PC-9 (cell line): ENCODE data around the gene PRKG1. TPM values are rescaled to one million over a fixed set of nuclear protein-coding genes. Genes with fewer than 3 reads are reported as not detected.

Experiments
- BruUV-seq: library from RNA; stranded (reverse); fragments of 400-500 nt; replicated peaks from 2 replicates; lab custom pipeline; 2021; lab: Mats Ljungman, UMichigan
- CTCF ChIA-PET: fragments of 300-600 bp; sonication (Branson Sonifier 250); formaldehyde crosslinking; loops from one replicate; lab custom pipeline; 2022; ENCODE audit warnings: antibody characterized with exemption; lab: Charles Lee
- POLR2A ChIA-PET: fragments of 300-600 bp; sonication (Branson Sonifier 250); formaldehyde crosslinking; loops from one replicate; lab custom pipeline; 2022; ENCODE audit warnings: antibody characterized with exemption; ENCODE audit not compliant: unreplicated experiment; lab: Charles Lee
- DNase-seq, 2 experiments: peaks; one replicate each; pipeline versions ENCODE4 v3.0.0 to v3.0.0-alpha.2; 2015 to 2022; ENCODE audit warnings: mixed read lengths in 1 of 2
- H2AFZ ChIP-seq: fragments of 200-600 bp; sonication (generic); 2 replicates; pipeline ENCODE4 v1.8.1; 2017; ENCODE audit warnings: antibody characterized with exemption
- H3F3A ChIP-seq: fragments of 200-600 bp; sonication (generic); 2 replicates; pipeline ENCODE4 v1.8.1; 2017; ENCODE audit warnings: antibody characterized with exemption, mild to moderate bottlenecking, low read depth; ENCODE audit not compliant: insufficient read depth
- H3K27ac ChIP-seq: fragments of 200-600 bp; sonication (generic); 2 replicates; pipeline ENCODE4 v1.6.1; 2016; ENCODE audit warnings: mixed run types
- H3K27me3 ChIP-seq: fragments of 200-600 bp; sonication (generic); 2 replicates; pipeline ENCODE4 v1.6.1; 2016; ENCODE audit warnings: low read depth, mixed run types; ENCODE audit not compliant: insufficient read depth
- H3K36me3 ChIP-seq: fragments of 200-600 bp; sonication (generic); 2 replicates; pipeline ENCODE4 v1.6.1; 2016; ENCODE audit warnings: low read depth, mixed run types
- H3K4me1 ChIP-seq: fragments of 200-600 bp; sonication (generic); replicated peaks from 2 replicates; pipeline ENCODE4 v1.6.1; 2016; ENCODE audit warnings: mixed run types; ENCODE audit not compliant: insufficient read depth
- H3K4me2 ChIP-seq: fragments of 200-600 bp; sonication (generic); 2 replicates; pipeline ENCODE4 v1.6.1; 2017; ENCODE audit warnings: mixed run types
- H3K4me3 ChIP-seq: fragments of 200-600 bp; sonication (generic); 2 replicates; pipeline ENCODE4 v1.6.1; 2016; ENCODE audit warnings: mixed run types
- H3K79me2 ChIP-seq: fragments of 200-600 bp; sonication (generic); 2 replicates; pipeline ENCODE4 v1.6.1; 2017; ENCODE audit warnings: low read depth, mixed run types
- H3K9me2 ChIP-seq: fragments of 200-600 bp; sonication (generic); 2 replicates; pipeline ENCODE4 v1.8.1; 2017; ENCODE audit warnings: mild to moderate bottlenecking; ENCODE audit not compliant: insufficient read depth
- H3K9me3 ChIP-seq: fragments of 200-600 bp; sonication (generic); 2 replicates; pipeline ENCODE4 v1.8.1; 2016; ENCODE audit warnings: low read depth; ENCODE audit not compliant: insufficient read depth
- H4K20me1 ChIP-seq: fragments of 200-600 bp; sonication (generic); 2 replicates; pipeline ENCODE4 v1.8.1; 2017; ENCODE audit not compliant: insufficient read depth
- CTCF ChIP-seq: fragments of 200-600 bp; sonication (generic); conservative IDR thresholded peaks from 2 replicates; pipeline ENCODE4 v1.6.1; 2017; ENCODE audit warnings: mixed run types, antibody characterized with exemption, mild to moderate bottlenecking, moderate library complexity
- EZH2 ChIP-seq: fragments of 200-600 bp; sonication (generic); IDR thresholded peaks from 2 replicates; pipeline ENCODE4 v1.8.0; 2017; ENCODE audit warnings: antibody characterized with exemption, low read depth
- intact Hi-C: fragments of 100-400 bp; cut with micrococcal nuclease; formaldehyde crosslinking; loops from one replicate; pipeline ENCODE4 v1.10.0; 2022; ENCODE audit not compliant: unreplicated experiment
- total RNA-seq: library from RNA; stranded (reverse); gene quantifications from 2 replicates; pipeline ENCODE4 v1.2.3, GENCODE V29; 2021

PRKG1 gene
- total RNA-seq, 1 experiment from 2014 or later = 0.70 TPM

GRCh38 chr10:52019077-52019555, 944.8 kb downstream of the PRKG1 start:
- H3K4me1 ChIP-seq = no peaks in the 10 kb centered on the region
- no peaks in the 10 kb centered on the region for H4K20me1 ChIP-seq
- no peak overlapping the region for H3K27ac ChIP-seq
- BruUV-seq = no TSS peak
- H3F3A ChIP-seq = no peaks in the 10 kb centered on the region
- H3K4me3 ChIP-seq = no peak overlapping the region
- no peak overlapping the region for H3K4me2 ChIP-seq
- no peaks in the 10 kb centered on the region for H3K9me2 ChIP-seq
- intact Hi-C loops = no loop called here
- no peak for DNase-seq
- H3K36me3 ChIP-seq = no peaks in the 10 kb centered on the region
- H3K79me2 ChIP-seq = no peaks in the 10 kb centered on the region
- H3K27me3 ChIP-seq = no peaks in the 10 kb centered on the region
- no peak overlapping the region for H2AFZ ChIP-seq
- H3K9me3 ChIP-seq = no peaks in the 10 kb centered on the region; the same call in 1 of the 2 replicates
- TF ChIP-seq CTCF = no peak
- TF ChIP-seq EZH2 = no peak
- ChIA-PET POLR2A (no interaction called here), CTCF (no interaction called here)

GRCh38 chr10:52019656-52020055, 945.4 kb downstream of the PRKG1 start:
- no peak for DNase-seq
- ChIA-PET CTCF (no interaction called here), POLR2A (no interaction called here)
- Histone ChIP-seq H2AFZ (no peak overlapping the region), H3K4me3 (no peak overlapping the region), H3K4me2 (no peak overlapping the region), H3K27me3 (no peaks in the 10 kb centered on the region), H3K27ac (no peak overlapping the region), H3K9me3 (no peaks in the 10 kb centered on the region; the same call in 1 of the 2 replicates), H3K4me1 (no peaks in the 10 kb centered on the region), H3K36me3 (no peaks in the 10 kb centered on the region), H3K9me2 (no peaks in the 10 kb centered on the region), H3F3A (no peaks in the 10 kb centered on the region), H4K20me1 (no peaks in the 10 kb centered on the region), H3K79me2 (no peaks in the 10 kb centered on the region)
- intact Hi-C loops = no loop called here
- no TSS peak for BruUV-seq
- TF ChIP-seq CTCF (no peak), EZH2 (no peak)

- TF ChIP-seq EZH2 (no peak), CTCF (no peak)
- H3K4me1 ChIP-seq = no peaks in the 10 kb centered on the region
- no peak overlapping the region for H2AFZ ChIP-seq
- no peak for DNase-seq
- H3K79me2 ChIP-seq = no peaks in the 10 kb centered on the region
- H3F3A ChIP-seq = no peaks in the 10 kb centered on the region
- no peak overlapping the region for H3K27ac ChIP-seq
- no peaks in the 10 kb centered on the region; the same call in 1 of the 2 replicates for H3K9me3 ChIP-seq
- no peaks in the 10 kb centered on the region for H4K20me1 ChIP-seq
- intact Hi-C loops = no loop called here
- ChIA-PET POLR2A (no interaction called here), CTCF (no interaction called here)
- no peaks in the 10 kb centered on the region for H3K36me3 ChIP-seq
- no peaks in the 10 kb centered on the region for H3K27me3 ChIP-seq
- no peaks in the 10 kb centered on the region for H3K9me2 ChIP-seq
- H3K4me3 ChIP-seq = no peak overlapping the region
- no peak overlapping the region for H3K4me2 ChIP-seq
- no TSS peak for BruUV-seq
Observed at GRCh38 chr10:52020173-52020572, 945.9 kb downstream of the PRKG1 start.
